PC-3 (cell line): ENCODE measurements around the gene PRAMEF17. TPM values are rescaled to one million over a fixed set of nuclear protein-coding genes. Genes with fewer than 3 reads are reported as not detected.
"Not testable (repeated sequence)": the region's sequence is repeated elsewhere in the genome, so short reads cannot be mapped to it uniquely, and the experiment has no call there.

Experiments
- ATAC-seq: fragments of 200-7000 bp; cut with Tn5 transposase; 2 replicates; pipeline ENCODE4 v1.9.1; 2020; ENCODE audit warnings: mild to moderate bottlenecking, moderate library complexity
- BruUV-seq: library from RNA; stranded (reverse); fragments of 400-500 nt; replicated peaks from 2 replicates; lab custom pipeline; 2021; lab: Mats Ljungman, UMichigan
- CTCF ChIA-PET: fragments of 300-600 bp; sonication (Branson Sonifier 250); formaldehyde crosslinking; loops from one replicate; lab custom pipeline; 2022; ENCODE audit warnings: antibody characterized with exemption; lab: Charles Lee
- POLR2A ChIA-PET: fragments of 300-600 bp; sonication (Branson Sonifier 250); formaldehyde crosslinking; loops from one replicate; lab custom pipeline; 2022; ENCODE audit warnings: antibody characterized with exemption; ENCODE audit not compliant: unreplicated experiment; lab: Charles Lee
- DNase-seq: peaks from one replicate; pipeline ENCODE4 v3.0.0-alpha.2; 2015
- H2AFZ ChIP-seq: fragments of 300-600 bp; sonication (generic); 2 replicates; pipeline ENCODE4 v1.6.0; 2016; ENCODE audit warnings: antibody characterized with exemption, low read length
- H3F3A ChIP-seq: fragments of 300-600 bp; sonication (generic); one replicate; pipeline ENCODE4 v1.6.0; 2017; ENCODE audit warnings: antibody characterized with exemption, low read length, control low read depth, mild to moderate bottlenecking; ENCODE audit not compliant: unreplicated experiment
- H3K27ac ChIP-seq: fragments of 300-600 bp; sonication (generic); 2 replicates; pipeline ENCODE4 v1.5.1; 2016; ENCODE audit warnings: mild to moderate bottlenecking, low read length
- H3K27me3 ChIP-seq: fragments of 300-600 bp; sonication (generic); 2 replicates; pipeline ENCODE4 v1.6.1; 2016; ENCODE audit warnings: low read length, mixed read lengths
- H3K36me3 ChIP-seq: fragments of 300-600 bp; sonication (generic); 2 replicates; pipeline ENCODE4 v1.6.1; 2016; ENCODE audit warnings: low read depth, mixed run types, low read length, mixed read lengths
- H3K4me1 ChIP-seq: fragments of 300-600 bp; sonication (generic); 2 replicates; pipeline ENCODE4 v1.5.1; 2016; ENCODE audit warnings: low read length; ENCODE audit not compliant: insufficient read depth
- H3K4me2 ChIP-seq: fragments of 300-600 bp; sonication (generic); 2 replicates; pipeline ENCODE4 v1.6.0; 2016; ENCODE audit warnings: low read length
- H3K4me3 ChIP-seq: fragments of 300-600 bp; sonication (generic); 2 replicates; pipeline ENCODE4 v1.5.1; 2016; ENCODE audit warnings: mild to moderate bottlenecking, low read length, mixed read lengths
- H3K79me2 ChIP-seq: fragments of 300-600 bp; sonication (generic); 2 replicates; pipeline ENCODE4 v1.6.1; 2017; ENCODE audit warnings: low read length, mixed read lengths
- H3K9ac ChIP-seq: fragments of 300-600 bp; sonication (generic); 2 replicates; pipeline ENCODE4 v1.6.0; 2016; ENCODE audit warnings: mild to moderate bottlenecking, low read length
- H3K9me2 ChIP-seq: fragments of 300-600 bp; sonication (generic); replicated peaks from 2 replicates; pipeline ENCODE4 v1.6.1; 2016; ENCODE audit warnings: mixed run types, low read length, mixed read lengths
- H3K9me3 ChIP-seq: fragments of 300-600 bp; sonication (generic); 2 replicates; pipeline ENCODE4 v1.6.1; 2016; ENCODE audit warnings: low read length, mixed read lengths
- H4K20me1 ChIP-seq: fragments of 300-600 bp; sonication (generic); 2 replicates; pipeline ENCODE4 v1.6.1; 2016; ENCODE audit warnings: low read length, mixed read lengths
- intact Hi-C: fragments of 100-400 bp; cut with micrococcal nuclease; formaldehyde crosslinking; loops from 2 replicates; pipeline ENCODE4 v1.9.0; 2023
- total RNA-seq: library from RNA; depleted of rRNA; stranded (reverse); fragments of >200 nt; gene quantifications from 2 replicates; pipeline ENCODE4 v1.2.3, GENCODE V29; 2014
- TF ChIP-seq, protein P1 (sequence below): fragments of 300-600 bp; sonication (generic); conservative IDR thresholded peaks from 2 replicates; pipeline ENCODE4 v1.5.1; 2017; ENCODE audit warnings: antibody characterized with exemption, low read depth, mild to moderate bottlenecking, low read length

The PRAMEF17 gene
- total RNA-seq, 1 experiment from 2014 or later = not detected

DNA sequence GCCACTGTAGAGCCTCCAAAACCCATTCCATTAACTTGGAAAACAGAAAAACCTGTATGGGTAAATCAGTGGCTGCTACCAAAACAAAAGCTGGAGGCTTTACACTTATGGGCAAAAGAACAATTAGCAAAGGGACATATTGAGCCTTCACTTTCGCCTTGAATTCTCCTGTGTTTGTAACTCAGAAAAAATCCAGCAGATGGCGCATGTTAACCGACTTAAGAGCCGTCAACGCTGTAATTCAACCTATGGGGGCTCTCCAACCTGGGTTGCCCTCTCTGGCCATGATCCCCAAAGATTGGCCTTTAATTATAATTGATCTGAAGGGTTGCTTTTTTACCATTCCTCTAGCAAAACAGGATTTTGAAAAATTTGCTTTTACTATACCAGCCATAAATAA lies 32.7 kb upstream of the PRAMEF17 start:
- POLR2A ChIA-PET, BruUV-seq, H3K4me2 ChIP-seq, H3K36me3 ChIP-seq, CTCF ChIA-PET, H4K20me1 ChIP-seq, H3K9me3 ChIP-seq, H3K4me3 ChIP-seq, H3K9me2 ChIP-seq, H3K4me1 ChIP-seq, H3F3A ChIP-seq, H3K27me3 ChIP-seq, H3K27ac ChIP-seq, H3K79me2 ChIP-seq, H2AFZ ChIP-seq, H3K9ac ChIP-seq: not testable (repeated sequence)
- TF ChIP-seq, protein P1, sequence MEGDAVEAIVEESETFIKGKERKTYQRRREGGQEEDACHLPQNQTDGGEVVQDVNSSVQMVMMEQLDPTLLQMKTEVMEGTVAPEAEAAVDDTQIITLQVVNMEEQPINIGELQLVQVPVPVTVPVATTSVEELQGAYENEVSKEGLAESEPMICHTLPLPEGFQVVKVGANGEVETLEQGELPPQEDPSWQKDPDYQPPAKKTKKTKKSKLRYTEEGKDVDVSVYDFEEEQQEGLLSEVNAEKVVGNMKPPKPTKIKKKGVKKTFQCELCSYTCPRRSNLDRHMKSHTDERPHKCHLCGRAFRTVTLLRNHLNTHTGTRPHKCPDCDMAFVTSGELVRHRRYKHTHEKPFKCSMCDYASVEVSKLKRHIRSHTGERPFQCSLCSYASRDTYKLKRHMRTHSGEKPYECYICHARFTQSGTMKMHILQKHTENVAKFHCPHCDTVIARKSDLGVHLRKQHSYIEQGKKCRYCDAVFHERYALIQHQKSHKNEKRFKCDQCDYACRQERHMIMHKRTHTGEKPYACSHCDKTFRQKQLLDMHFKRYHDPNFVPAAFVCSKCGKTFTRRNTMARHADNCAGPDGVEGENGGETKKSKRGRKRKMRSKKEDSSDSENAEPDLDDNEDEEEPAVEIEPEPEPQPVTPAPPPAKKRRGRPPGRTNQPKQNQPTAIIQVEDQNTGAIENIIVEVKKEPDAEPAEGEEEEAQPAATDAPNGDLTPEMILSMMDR = peak; percentile 49
- ATAC-seq (peak; percentile 50; the same call in 1 of the 2 replicates), DNase-seq (peak; percentile 81)
- intact Hi-C loops = loop anchor here (5.0 kb wide), 1 partner anchor 66 kb away; no protein-coding TSS in a partner anchor

DNA sequence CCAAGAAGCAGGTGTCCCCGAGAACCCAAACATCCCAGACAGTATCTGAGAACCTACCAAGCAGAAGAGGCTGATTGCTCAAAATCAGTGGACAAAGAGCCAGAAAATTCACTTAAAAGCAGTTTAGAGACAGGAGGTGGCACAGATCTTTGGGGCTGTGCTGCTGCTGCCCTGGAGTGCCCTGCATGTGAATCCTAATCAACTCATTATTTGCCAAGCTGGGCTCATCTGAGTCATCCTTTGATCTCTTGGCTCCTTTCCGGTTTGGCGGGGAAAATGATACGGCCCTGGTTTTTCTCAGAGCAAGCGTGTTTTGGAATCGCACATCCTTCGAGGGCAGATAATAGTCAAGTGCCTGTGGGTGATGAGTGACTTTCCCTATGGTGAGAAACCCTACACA lies 27.1 kb upstream of the PRAMEF17 start:
- H3K4me2 ChIP-seq, H3K9me3 ChIP-seq, BruUV-seq, CTCF ChIA-PET, H4K20me1 ChIP-seq, H3K79me2 ChIP-seq, H3K9me2 ChIP-seq, H3K36me3 ChIP-seq, H2AFZ ChIP-seq, H3K27ac ChIP-seq, H3K4me1 ChIP-seq, H3K9ac ChIP-seq, H3K4me3 ChIP-seq, DNase-seq, ATAC-seq, H3F3A ChIP-seq, POLR2A ChIA-PET, intact Hi-C loops, H3K27me3 ChIP-seq: not testable (repeated sequence)

DNA sequence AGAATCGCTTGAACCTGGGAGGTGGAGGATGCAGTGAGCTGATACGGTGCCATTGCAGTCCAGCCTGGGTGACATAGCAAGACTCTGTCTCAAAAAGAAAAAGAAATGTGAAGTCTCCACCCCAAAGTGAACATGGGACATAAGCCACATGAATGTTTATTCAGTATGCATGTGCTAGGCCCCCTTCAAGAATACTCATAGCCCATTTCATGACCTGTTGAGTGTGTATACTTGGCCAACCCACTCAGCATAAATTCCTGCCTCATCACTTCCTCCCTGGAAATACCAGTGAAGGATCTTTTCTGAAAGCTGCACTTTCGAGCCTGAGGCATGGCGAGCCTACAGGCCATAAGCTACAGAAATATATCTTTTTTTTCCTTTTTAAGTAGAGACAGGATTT lies 24.5 kb upstream of the PRAMEF17 start:
- H3F3A ChIP-seq, POLR2A ChIA-PET, intact Hi-C loops, H3K79me2 ChIP-seq, H3K4me1 ChIP-seq, H3K9me2 ChIP-seq, H3K4me2 ChIP-seq, H3K27me3 ChIP-seq, H3K9me3 ChIP-seq, H4K20me1 ChIP-seq, H2AFZ ChIP-seq, H3K9ac ChIP-seq, H3K27ac ChIP-seq, H3K36me3 ChIP-seq, DNase-seq, H3K4me3 ChIP-seq, CTCF ChIA-PET, ATAC-seq, BruUV-seq: not testable (repeated sequence)

DNA sequence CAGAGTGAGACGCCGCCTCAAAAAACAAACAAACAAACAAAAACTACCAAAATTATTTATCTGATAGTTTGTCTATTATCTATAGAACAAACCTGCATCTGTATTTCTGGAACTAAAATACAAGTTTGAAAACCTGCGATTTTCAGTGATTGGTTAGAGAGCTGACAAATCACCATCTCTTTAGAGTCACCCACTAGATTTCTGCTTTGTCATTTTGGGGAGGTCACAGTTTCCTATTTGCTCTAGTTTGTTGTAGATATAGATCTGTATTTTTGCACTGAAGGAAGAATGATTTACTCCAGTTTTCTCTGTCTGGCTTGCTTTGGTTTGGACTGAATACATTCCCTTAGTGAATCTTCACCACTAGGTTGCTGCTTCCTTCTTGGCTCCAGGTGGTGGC lies 22.9 kb upstream of the PRAMEF17 start:
- H3K27me3 ChIP-seq, H3K27ac ChIP-seq, intact Hi-C loops, DNase-seq, BruUV-seq, H3K9ac ChIP-seq, POLR2A ChIA-PET, H2AFZ ChIP-seq, H3K4me3 ChIP-seq, H3K36me3 ChIP-seq, CTCF ChIA-PET, H4K20me1 ChIP-seq, H3F3A ChIP-seq, ATAC-seq, H3K9me3 ChIP-seq, H3K79me2 ChIP-seq, H3K4me1 ChIP-seq, H3K9me2 ChIP-seq, H3K4me2 ChIP-seq: not testable (repeated sequence)
